GM12891 (cell line): Measurements from ENCODE around the gene DOK5.

ENCODE experiments used
- PAX5 ChIP-seq: IDR thresholded peaks from 2 replicates; pipeline ENCODE4 v1.6.1; 2011; ENCODE audit warnings: low read length, moderate library complexity, mild to moderate bottlenecking; ENCODE audit not compliant: insufficient read depth, severe bottlenecking
- POLR2A ChIP-seq: IDR thresholded peaks from 2 replicates; pipeline ENCODE4 v1.6.1; 2011; ENCODE audit warnings: low read depth, low read length, control low read depth
- POLR2AphosphoS5 ChIP-seq: IDR thresholded peaks from 2 replicates; pipeline ENCODE4 v1.6.1; 2011; ENCODE audit warnings: low read depth, low read length, control low read depth
- POU2F2 ChIP-seq: IDR thresholded peaks from 2 replicates; pipeline ENCODE4 v1.6.1; 2011; ENCODE audit warnings: low read depth, mild to moderate bottlenecking, control low read depth, low read length, moderate library complexity

- TF ChIP-seq POLR2A (no peak), POLR2AphosphoS5 (no peak), POU2F2 (no peak), PAX5 (no peak)
Observed at GRCh38 chr20:54624706-54625390, 149.5 kb downstream of the DOK5 start.
